ENCODE results near the gene CHRNA4.
"Not testable (repeated sequence)": the region's sequence is repeated elsewhere in the genome, so short reads cannot be mapped to it uniquely, and the experiment has no call there.

CHRNA4 gene

DNA sequence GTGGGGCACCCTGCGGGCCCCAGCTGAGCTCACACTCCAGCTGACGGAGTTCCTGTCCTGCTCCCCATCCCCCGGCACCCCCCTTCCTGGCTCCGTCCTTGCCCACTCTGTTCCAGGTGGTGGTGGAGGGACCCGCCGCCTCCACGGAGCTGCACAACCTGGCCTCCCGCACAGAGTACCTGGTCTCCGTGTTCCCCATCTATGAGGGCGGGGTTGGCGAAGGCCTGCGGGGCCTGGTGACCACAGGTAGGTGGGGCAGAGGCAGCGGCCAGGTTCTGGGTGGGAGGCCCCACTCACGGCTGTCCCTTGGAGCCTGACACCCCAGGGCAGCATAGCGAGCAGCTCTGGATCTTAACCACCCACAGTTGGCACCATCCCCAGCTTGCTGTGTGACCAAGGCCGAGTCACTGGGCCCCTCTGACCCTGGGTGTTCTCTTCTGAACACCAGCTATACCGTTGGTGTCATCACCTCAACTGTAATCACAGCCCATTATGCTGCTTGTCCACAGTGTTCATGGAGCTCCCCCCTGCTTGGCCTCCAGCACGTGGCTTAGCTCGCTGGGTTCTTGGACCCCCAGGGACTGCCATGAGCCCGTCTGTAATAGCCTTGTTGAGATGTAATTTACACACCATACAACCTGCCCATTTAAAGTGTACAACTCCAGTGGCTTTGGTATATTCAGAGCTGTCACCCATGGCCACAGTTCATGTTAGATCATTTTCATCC, 50.7 kb downstream of the CHRNA4 start:
- H3K27me3 Mint-ChIP-seq: peaks cover 4% of the 10 kb centered on the region
- no peaks in the 10 kb centered on the region for H3K9me3 Mint-ChIP-seq
- no peaks in the 10 kb centered on the region for H3K36me3 Mint-ChIP-seq (ENCODE audit: low read depth)
- no peak overlapping the region for H3K27ac Mint-ChIP-seq
- H3K4me3 Mint-ChIP-seq: no peak overlapping the region
- intact Hi-C loops (cut with micrococcal nuclease): no loop called here
- no peaks in the 10 kb centered on the region for H3K4me1 Mint-ChIP-seq (ENCODE audit: low read depth)

- no peaks in the 10 kb centered on the region for H3K36me3 Mint-ChIP-seq (ENCODE audit: low read depth)
- no peak overlapping the region for H3K4me3 Mint-ChIP-seq
- intact Hi-C loops (cut with micrococcal nuclease): loop anchor here (1.0 kb wide), 1 partner anchor 72 kb away; no protein-coding TSS in a partner anchor
- H3K27ac Mint-ChIP-seq: no peak overlapping the region
- H3K4me1 Mint-ChIP-seq (ENCODE audit: low read depth): no peaks in the 10 kb centered on the region
- no peaks in the 10 kb centered on the region for H3K9me3 Mint-ChIP-seq
- peaks cover 4% of the 10 kb centered on the region for H3K27me3 Mint-ChIP-seq
These were observed 51.7 kb downstream of the CHRNA4 start for GRCh38 chr20:63309261-63310071.

DNA sequence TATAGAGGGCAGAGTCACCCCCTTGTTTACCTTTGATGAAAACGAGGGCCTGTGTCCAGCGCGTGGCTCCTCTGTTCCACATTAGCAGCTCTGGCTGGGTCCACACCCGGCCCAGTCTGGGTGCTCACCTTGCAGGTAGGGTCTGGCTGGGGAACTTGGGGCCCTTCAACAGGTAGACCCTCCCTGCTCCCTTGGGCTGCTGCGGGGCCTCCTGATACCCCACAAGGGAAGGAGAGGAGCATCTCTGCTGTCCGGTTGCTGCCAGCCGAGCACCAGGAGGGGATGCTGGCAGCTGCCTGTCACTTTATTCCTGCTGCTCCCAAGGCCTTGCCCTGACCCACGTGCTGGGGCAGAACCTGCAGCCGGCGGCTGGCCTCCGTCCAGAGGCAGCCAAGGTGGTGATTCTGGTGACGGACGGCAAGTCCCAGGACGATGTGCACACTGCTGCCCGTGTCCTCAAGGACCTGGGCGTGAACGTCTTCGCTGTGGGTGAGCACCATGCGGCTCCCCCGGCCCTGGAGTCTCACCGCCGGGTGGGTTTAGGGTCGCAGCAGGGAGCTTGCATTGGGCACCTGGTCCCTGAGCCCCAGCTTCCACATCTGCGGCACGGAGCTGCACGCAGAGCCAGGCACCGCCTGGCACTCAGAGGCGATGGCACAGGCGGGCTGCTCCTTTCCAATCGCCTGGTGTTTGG, 52.8 kb downstream of the CHRNA4 start:
- Mint-ChIP-seq H3K4me1 (ENCODE audit: low read depth) (no peaks in the 10 kb centered on the region), H3K36me3 (ENCODE audit: low read depth) (no peaks in the 10 kb centered on the region), H3K9me3 (no peaks in the 10 kb centered on the region), H3K4me3 (no peak overlapping the region), H3K27ac (no peak overlapping the region), H3K27me3 (peaks cover 4% of the 10 kb centered on the region)
- intact Hi-C loops (cut with micrococcal nuclease): no loop called here

- Mint-ChIP-seq H3K4me1 (ENCODE audit: low read depth) (no peaks in the 10 kb centered on the region), H3K4me3 (no peak overlapping the region), H3K27me3 (peaks cover 4% of the 10 kb centered on the region), H3K36me3 (ENCODE audit: low read depth) (no peaks in the 10 kb centered on the region), H3K27ac (no peak overlapping the region), H3K9me3 (no peaks in the 10 kb centered on the region)
- intact Hi-C loops (cut with micrococcal nuclease): no loop called here
These were observed 53.5 kb downstream of the CHRNA4 start for GRCh38 chr20:63307538-63308217.

- H3K9me3 Mint-ChIP-seq: peaks cover 1% of the 10 kb centered on the region
- H3K27me3 Mint-ChIP-seq: peaks cover 6% of the 10 kb centered on the region
- intact Hi-C loops (cut with micrococcal nuclease): no loop called here
- no peaks in the 10 kb centered on the region for H3K4me1 Mint-ChIP-seq (ENCODE audit: low read depth)
- H3K27ac Mint-ChIP-seq: no peak overlapping the region
- no peak overlapping the region for H3K4me3 Mint-ChIP-seq
- H3K36me3 Mint-ChIP-seq (ENCODE audit: low read depth): no peaks in the 10 kb centered on the region
These were observed 54.2 kb downstream of the CHRNA4 start for GRCh38 chr20:63306673-63307537.

DNA sequence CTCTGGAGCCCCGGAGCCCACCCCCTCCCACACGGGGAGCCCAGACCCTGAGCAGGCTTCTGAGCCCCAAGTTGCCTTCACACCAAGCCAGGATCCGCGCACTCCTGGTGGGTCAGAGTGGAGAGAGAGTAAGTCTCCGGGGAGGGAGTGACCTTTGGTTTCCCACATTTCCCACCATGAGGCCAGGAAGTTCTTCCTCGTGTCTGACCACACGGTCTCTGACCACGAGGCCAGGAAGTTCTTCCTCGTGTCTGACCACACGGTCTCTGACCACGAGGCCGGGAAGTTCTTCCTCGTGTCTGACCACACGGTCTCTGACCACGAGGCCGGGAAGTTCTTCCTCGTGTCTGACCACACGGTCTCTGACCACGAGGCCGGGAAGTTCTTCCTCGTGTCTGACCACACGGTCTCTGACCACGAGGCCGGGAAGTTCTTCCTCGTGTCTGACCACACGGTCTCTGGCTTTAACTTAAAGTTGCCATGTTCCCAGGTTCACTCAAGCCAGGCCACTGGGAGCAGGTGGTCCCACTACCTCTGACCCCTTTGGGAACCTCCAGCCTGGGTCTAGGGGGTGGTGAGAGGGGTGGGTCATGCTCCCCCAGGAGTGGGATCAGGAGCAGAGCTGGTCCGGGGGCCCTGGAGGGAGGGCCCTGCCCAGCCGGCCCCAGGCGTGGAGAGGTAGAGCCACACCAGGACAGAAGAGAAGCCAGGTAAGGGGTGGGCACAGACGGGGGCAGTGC, 55.0 kb downstream of the CHRNA4 start:
- intact Hi-C loops (cut with micrococcal nuclease); H3K9me3 Mint-ChIP-seq; H3K4me1 Mint-ChIP-seq (ENCODE audit: low read depth); H3K36me3 Mint-ChIP-seq (ENCODE audit: low read depth); H3K4me3 Mint-ChIP-seq; H3K27ac Mint-ChIP-seq; H3K27me3 Mint-ChIP-seq: not testable (repeated sequence)

DNA sequence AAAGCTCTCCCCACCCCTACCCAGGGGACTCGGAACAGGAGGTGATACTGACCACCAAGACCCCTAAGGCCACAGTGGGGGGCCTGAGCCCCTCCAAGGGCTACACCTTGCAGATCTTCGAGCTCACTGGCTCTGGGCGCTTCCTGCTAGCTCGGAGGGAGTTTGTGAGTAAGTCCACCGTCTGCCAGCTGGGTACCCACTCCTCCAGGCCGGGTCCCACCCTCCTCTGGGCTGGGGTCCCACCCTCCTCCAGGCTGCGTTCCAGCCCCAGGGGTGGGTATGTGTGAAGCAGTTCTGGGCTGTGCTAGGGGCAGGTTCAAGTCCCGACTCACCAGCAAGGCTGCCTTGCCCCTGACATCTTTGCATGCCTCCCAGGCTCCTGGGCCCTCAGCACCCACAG, 55.8 kb downstream of the CHRNA4 start:
- Mint-ChIP-seq H3K36me3 (ENCODE audit: low read depth) (no peaks in the 10 kb centered on the region), H3K27me3 (peaks cover 7% of the 10 kb centered on the region), H3K4me3 (no peak overlapping the region), H3K4me1 (ENCODE audit: low read depth) (no peaks in the 10 kb centered on the region), H3K27ac (no peak overlapping the region), H3K9me3 (peaks cover 9% of the 10 kb centered on the region)
- intact Hi-C loops (cut with micrococcal nuclease): no loop called here

DNA sequence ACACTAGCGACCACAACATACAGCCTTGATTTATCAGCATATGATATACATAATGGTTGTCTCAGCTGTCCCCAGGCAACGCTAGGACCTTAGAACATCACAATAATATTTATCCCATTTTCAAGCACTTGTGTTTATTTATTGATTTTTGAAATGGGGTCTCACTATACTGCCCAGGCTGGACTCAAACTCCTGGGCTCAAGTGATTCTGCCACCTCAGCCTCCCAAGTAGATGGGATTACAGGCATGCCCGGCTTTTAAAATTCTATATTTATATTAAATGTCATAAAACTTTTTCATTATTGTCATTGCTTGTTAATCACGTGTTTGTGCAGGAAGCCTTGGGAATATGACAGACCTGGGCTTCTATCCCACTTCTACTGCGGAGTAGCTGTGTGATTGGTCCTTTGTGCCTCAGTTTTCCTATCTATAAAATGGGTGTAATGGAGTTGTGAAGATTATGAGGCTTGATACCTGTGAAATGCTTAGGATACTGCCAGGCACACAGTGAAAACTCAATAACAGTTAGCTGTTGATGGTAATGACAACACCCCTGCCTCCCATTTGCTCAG, 58.0 kb downstream of the CHRNA4 start:
- intact Hi-C loops (cut with micrococcal nuclease): no loop called here
- Mint-ChIP-seq H3K27me3 (peaks cover 3% of the 10 kb centered on the region), H3K4me3 (no peak overlapping the region), H3K27ac (no peak overlapping the region), H3K36me3 (ENCODE audit: low read depth) (no peaks in the 10 kb centered on the region), H3K4me1 (ENCODE audit: low read depth) (no peaks in the 10 kb centered on the region), H3K9me3 (peaks cover 9% of the 10 kb centered on the region)

- Mint-ChIP-seq H3K27ac (no peak overlapping the region), H3K4me1 (ENCODE audit: low read depth) (no peaks in the 10 kb centered on the region), H3K9me3 (peaks cover 9% of the 10 kb centered on the region), H3K36me3 (ENCODE audit: low read depth) (no peaks in the 10 kb centered on the region), H3K4me3 (no peak overlapping the region), H3K27me3 (peaks cover 7% of the 10 kb centered on the region)
- intact Hi-C loops (cut with micrococcal nuclease): no loop called here
These were observed 59.5 kb downstream of the CHRNA4 start for GRCh38 chr20:63301671-63302070.

DNA sequence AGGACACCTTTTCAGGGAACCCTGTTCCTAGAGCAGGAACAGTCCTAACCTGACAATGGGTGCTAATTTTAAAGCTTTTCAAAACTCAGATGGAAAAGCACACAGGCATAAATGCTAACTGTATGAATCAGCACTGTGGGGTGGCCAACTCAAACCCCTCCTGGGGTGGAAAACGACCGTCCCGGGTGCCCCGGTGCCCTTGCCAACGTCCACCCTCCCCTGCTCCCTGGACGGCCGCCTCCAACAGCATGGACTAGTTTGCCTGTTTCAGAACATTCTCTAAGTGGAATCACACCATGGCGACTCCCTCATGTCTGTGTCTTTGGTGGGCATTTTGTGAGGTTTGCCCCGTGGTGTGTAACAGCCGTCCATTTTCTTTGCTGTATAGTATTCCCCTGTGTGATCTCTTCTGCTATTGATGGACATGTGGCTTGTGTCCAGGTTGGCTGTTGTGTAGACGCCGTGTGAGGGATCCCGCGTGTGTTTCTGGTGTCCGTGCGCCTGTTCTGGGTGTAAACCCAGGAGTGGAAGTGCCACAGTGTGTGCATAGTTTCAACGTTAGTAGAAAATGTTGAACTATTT, 62.3 kb downstream of the CHRNA4 start:
- peaks cover 32% of the 10 kb centered on the region for H3K27me3 Mint-ChIP-seq
- intact Hi-C loops (cut with micrococcal nuclease): no loop called here
- H3K27ac Mint-ChIP-seq: no peak overlapping the region

DNA sequence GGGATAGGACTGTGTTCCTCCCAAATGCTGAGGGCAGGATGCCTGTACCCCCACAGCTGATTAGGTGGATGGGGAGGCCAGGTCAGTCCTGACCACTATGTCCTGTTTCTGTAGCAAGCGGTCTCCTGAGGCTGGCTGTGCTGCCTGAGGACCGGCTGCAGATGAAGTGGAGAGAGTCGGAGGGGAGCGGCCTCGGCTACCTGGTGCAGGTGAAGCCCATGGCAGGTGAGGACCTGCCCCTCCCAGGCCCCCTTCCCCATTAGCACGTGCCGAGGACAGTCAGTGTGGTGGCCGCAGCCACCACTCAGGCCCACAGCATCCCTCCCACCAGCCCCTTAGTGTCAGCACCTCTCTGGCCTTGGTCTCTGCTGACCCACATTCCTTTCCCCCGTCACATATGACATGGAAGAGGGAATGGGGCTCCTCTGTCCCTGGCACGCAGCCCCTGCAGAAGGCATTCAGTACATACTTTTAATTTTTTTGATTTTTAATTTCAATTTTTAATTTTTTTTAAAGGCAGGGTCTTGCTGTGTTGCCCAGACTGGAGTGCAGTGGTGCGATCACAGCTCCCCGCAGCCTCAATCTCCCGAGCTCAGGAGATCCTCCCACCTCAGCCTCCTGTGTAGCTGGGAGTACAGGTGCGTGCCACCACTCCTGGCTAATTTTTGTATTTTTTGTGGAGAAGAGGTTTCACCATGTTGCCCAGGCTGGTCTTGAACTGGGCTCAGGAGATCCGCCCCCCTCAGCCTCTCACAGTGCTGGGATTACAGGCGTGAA, 63.2 kb downstream of the CHRNA4 start:
- H3K36me3 Mint-ChIP-seq (ENCODE audit: low read depth): no peaks in the 10 kb centered on the region
- intact Hi-C loops (cut with micrococcal nuclease): no loop called here
- peaks cover 34% of the 10 kb centered on the region for H3K27me3 Mint-ChIP-seq
- peaks cover 9% of the 10 kb centered on the region for H3K9me3 Mint-ChIP-seq
- H3K27ac Mint-ChIP-seq: no peak overlapping the region
- no peaks in the 10 kb centered on the region for H3K4me1 Mint-ChIP-seq (ENCODE audit: low read depth)
- no peak overlapping the region for H3K4me3 Mint-ChIP-seq

More for the DNA sequence above, 62.3 kb downstream of the CHRNA4 start:
- no peaks in the 10 kb centered on the region for H3K36me3 Mint-ChIP-seq (ENCODE audit: low read depth)
- H3K4me1 Mint-ChIP-seq (ENCODE audit: low read depth): no peaks in the 10 kb centered on the region
- no peak overlapping the region for H3K4me3 Mint-ChIP-seq
- H3K9me3 Mint-ChIP-seq: peaks cover 9% of the 10 kb centered on the region

All from dendritic cell treated with granulocyte-macrophage colony-stimulating factor and Interleukin-4, amounts not matched to agents 40 ng/mL and 50 ng/mL, for 4 days (primary cell).